Adrenal gland (tissue), 5 donors: ENCODE results near the gene TTN.

Experiments used
- CTCF ChIP-seq, 6 experiments: fragments of 450-650 bp in 4 of 6; fragments of 200-600 bp in 2 of 6; sonication (generic) in 1 of 6; IDR thresholded peaks; 1 replicate in 5 of 6; 2 replicates in 1 of 6; pipeline versions ENCODE4 v1.5.1 to v1.8.0; 2016 to 2021; ENCODE audit warnings: antibody characterized with exemption in 6 of 6, mild to moderate bottlenecking in 2 of 6, moderate library complexity in 1 of 6
- POLR2A ChIP-seq, 2 donors: fragments of 450-650 bp; IDR thresholded peaks; one replicate each; pipeline ENCODE4 v1.6.1; 2017; ENCODE audit warnings: antibody characterized with exemption in 2 of 2, mild to moderate bottlenecking in 2 of 2, moderate library complexity in 1 of 2
- donor health status: DM: no; HTN: no; CAD: no.

- no peak for TF ChIP-seq CTCF (IDR thresholded peaks at IDR 0.05)
- no peak for TF ChIP-seq POLR2A (IDR thresholded peaks at IDR 0.05)
Measured at GRCh38 chr2:178506524-178506923, 300.7 kb downstream of the TTN start.
